ENCODE results near the gene CITED2.

The CITED2 gene

DNA sequence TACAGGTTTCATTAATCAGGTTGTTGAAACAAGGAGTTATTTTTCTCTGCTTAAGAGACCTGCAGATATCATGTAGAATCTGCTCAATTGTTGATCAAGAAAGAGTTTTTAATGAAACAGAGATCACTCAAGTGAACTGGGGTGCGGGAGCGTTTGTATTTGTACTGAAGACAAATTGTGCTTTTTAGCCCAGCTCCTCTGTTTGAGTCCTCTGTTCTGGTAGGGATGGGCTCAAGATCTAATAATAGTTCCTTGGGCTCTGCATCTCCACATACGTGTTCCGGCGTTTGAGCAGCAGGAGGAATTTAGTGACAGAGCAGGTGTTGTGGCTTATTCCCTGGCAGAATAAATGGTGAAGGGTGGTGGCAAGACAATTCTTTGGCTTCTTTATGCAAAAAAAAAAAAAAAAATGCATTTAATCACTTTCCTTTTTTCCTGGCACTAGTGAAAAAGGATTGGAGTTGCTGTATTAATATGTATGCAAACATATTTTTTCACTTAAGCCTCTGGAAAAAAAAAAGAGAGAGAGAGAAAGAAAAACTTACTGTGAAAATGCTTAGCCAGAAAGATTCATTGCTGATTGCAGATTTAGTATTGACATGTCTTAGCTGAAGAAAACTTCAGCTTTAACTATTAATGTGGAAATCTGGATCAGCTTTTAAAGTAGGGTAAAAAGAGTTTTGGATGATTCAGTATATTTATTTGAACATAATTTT, 4.0 kb downstream of the CITED2 start:
- no peak overlapping the region for H3K18ac ChIP-seq (ENCODE audit: low read depth in 1 of 2, low read length in 2 of 2)
- H3K9me3 ChIP-seq (ENCODE audit: control insufficient read depth, low read length), result no peaks in the 10 kb centered on the region
- no peak overlapping the region for H4K91ac ChIP-seq (ENCODE audit: low read length)
- DNase-seq, result peak; percentile 84
- H2BK5ac ChIP-seq (ENCODE audit: low read depth, low read length, poor library complexity, severe bottlenecking), result peak overlapping the region; percentile 26
- H3K27me3 ChIP-seq (ENCODE audit: control insufficient read depth in 1 of 2, insufficient read depth in 1 of 2, low read length in 2 of 2), result no peaks in the 10 kb centered on the region
- no peak overlapping the region for H2AFZ ChIP-seq (ENCODE audit: low read depth, low read length)
- H2BK120ac ChIP-seq (ENCODE audit: low read depth, low read length), result no peak overlapping the region
- peak overlapping the region; percentile 99 for H3K9ac ChIP-seq (ENCODE audit: low read length)
- H3K36me3 ChIP-seq (ENCODE audit: control insufficient read depth in 1 of 2, insufficient read depth in 2 of 2, low read depth in 1 of 2, low read length in 2 of 2), result peaks cover 11 to 21% of the 10 kb centered on the region in 2 experiments
- H3K4ac ChIP-seq (ENCODE audit: low read depth in 1 of 2, low read length in 2 of 2), result no peak overlapping the region
- H2BK15ac ChIP-seq (ENCODE audit: low read depth, poor library complexity, severe bottlenecking), result no peak overlapping the region
- H2BK12ac ChIP-seq (ENCODE audit: low read length in 2 of 2), result no peak overlapping the region
- peaks cover 5% of the 10 kb centered on the region for H3K4me1 ChIP-seq (ENCODE audit: control insufficient read depth, insufficient read depth, low read depth, low read length)
- WGBS, result 11% methylated on average over 5 of the region's 5 CpGs
- H3K4me3 ChIP-seq (ENCODE audit: insufficient read depth in 1 of 2, low read depth in 1 of 2, low read length in 2 of 2), result peak overlapping the region in 1 of 2 experiments; percentile 95
- H3K4me2 ChIP-seq (ENCODE audit: low read length, poor library complexity, severe bottlenecking), result peak overlapping the region; percentile 59
- H3K27ac ChIP-seq (ENCODE audit: low read length, poor library complexity, severe bottlenecking), result peak overlapping the region; percentile 83
- no peak overlapping the region for H3K14ac ChIP-seq (ENCODE audit: low read length in 2 of 2)
- no peak overlapping the region for H3K23ac ChIP-seq (ENCODE audit: low read length in 2 of 2)
- no peaks in the 10 kb centered on the region for H3K79me1 ChIP-seq (replicated peaks; ENCODE audit: low read length, poor library complexity, severe bottlenecking)
- no peak overlapping the region for H2AK5ac ChIP-seq (ENCODE audit: low read length, severe bottlenecking)
- no peak overlapping the region for H4K8ac ChIP-seq (ENCODE audit: low read length)

DNA sequence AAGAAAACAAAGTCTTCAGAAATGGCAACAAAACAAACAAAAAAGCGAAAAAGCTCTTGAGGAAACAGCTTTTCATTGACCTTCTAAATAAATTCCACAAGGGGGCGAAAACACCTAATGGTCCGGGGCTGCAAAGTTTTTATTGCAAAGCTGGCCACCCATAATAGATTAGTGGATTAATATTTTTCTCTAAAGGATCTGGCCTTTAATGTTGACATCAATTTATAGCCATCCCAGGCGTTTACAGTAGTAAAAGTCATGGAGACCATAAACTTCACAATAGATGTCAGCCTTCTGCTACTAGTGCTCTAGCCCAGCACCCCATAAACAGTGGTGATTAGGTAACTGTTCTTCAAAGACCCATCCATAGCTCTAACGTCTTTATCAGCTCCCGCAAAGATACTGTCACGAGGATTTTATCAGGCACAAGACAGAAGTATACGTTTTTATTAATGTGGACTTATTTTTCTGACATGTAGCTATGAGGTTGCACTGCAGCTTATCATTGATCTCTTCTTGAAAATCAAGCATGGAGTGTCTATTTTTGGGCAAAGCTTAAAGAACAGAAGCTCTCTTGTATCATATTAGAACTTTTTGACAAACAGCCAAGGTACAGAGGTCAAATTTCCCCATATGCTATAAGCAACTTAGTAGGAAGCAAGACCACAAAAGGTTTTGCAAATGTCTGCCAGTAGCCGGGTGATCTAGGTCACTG, 4.7 kb downstream of the CITED2 start:
- Histone ChIP-seq H3K4me3 (ENCODE audit: insufficient read depth in 1 of 2, low read depth in 1 of 2, low read length in 2 of 2) (peak overlapping the region in 1 of 2 experiments; percentile 95), H3K79me1 (replicated peaks; ENCODE audit: low read length, poor library complexity, severe bottlenecking) (no peaks in the 10 kb centered on the region), H3K4me2 (ENCODE audit: low read length, poor library complexity, severe bottlenecking) (peak overlapping the region; percentile 59), H3K4ac (ENCODE audit: low read depth in 1 of 2, low read length in 2 of 2) (no peak overlapping the region), H2BK15ac (ENCODE audit: low read depth, poor library complexity, severe bottlenecking) (no peak overlapping the region), H4K91ac (ENCODE audit: low read length) (no peak overlapping the region), H2BK120ac (ENCODE audit: low read depth, low read length) (no peak overlapping the region), H4K8ac (ENCODE audit: low read length) (no peak overlapping the region), H3K9ac (ENCODE audit: low read length) (peak overlapping the region; percentile 99), H3K14ac (ENCODE audit: low read length in 2 of 2) (no peak overlapping the region), H3K4me1 (ENCODE audit: control insufficient read depth, insufficient read depth, low read depth, low read length) (peaks cover 5% of the 10 kb centered on the region), H3K9me3 (ENCODE audit: control insufficient read depth, low read length) (no peaks in the 10 kb centered on the region), H2BK5ac (ENCODE audit: low read depth, low read length, poor library complexity, severe bottlenecking) (peak overlapping the region; percentile 26), H3K27me3 (ENCODE audit: control insufficient read depth in 1 of 2, insufficient read depth in 1 of 2, low read length in 2 of 2) (no peaks in the 10 kb centered on the region), H3K36me3 (ENCODE audit: control insufficient read depth in 1 of 2, insufficient read depth in 2 of 2, low read depth in 1 of 2, low read length in 2 of 2) (peaks cover 11 to 21% of the 10 kb centered on the region in 2 experiments), H3K27ac (ENCODE audit: low read length, poor library complexity, severe bottlenecking) (peak overlapping the region; percentile 83), H3K23ac (ENCODE audit: low read length in 2 of 2) (no peak overlapping the region), H2AK5ac (ENCODE audit: low read length, severe bottlenecking) (no peak overlapping the region), H2BK12ac (ENCODE audit: low read length in 2 of 2) (no peak overlapping the region), H3K18ac (ENCODE audit: low read depth in 1 of 2, low read length in 2 of 2) (no peak overlapping the region), H2AFZ (ENCODE audit: low read depth, low read length) (no peak overlapping the region)
- 3% methylated on average over 8 of the region's 9 CpGs for WGBS
- DNase-seq, result peak; percentile 91

- Histone ChIP-seq H3K4me3 (ENCODE audit: insufficient read depth in 1 of 2, low read depth in 1 of 2, low read length in 2 of 2) (no peak overlapping the region), H3K4ac (ENCODE audit: low read depth in 1 of 2, low read length in 2 of 2) (peak overlapping the region in 1 of 2 experiments; percentile 26), H4K8ac (ENCODE audit: low read length) (peak overlapping the region; percentile 60), H4K91ac (ENCODE audit: low read length) (no peak overlapping the region), H3K4me2 (ENCODE audit: low read length, poor library complexity, severe bottlenecking) (peak overlapping the region; percentile 23), H3K36me3 (ENCODE audit: control insufficient read depth in 1 of 2, insufficient read depth in 2 of 2, low read depth in 1 of 2, low read length in 2 of 2) (peaks cover 11 to 21% of the 10 kb centered on the region in 2 experiments), H2AK5ac (ENCODE audit: low read length, severe bottlenecking) (peak overlapping the region; percentile 22), H3K23ac (ENCODE audit: low read length in 2 of 2) (no peak overlapping the region), H2BK120ac (ENCODE audit: low read depth, low read length) (peak overlapping the region; percentile 49), H3K9ac (ENCODE audit: low read length) (peak overlapping the region; percentile 99), H2AFZ (ENCODE audit: low read depth, low read length) (no peak overlapping the region), H3K79me1 (replicated peaks; ENCODE audit: low read length, poor library complexity, severe bottlenecking) (no peaks in the 10 kb centered on the region), H3K4me1 (ENCODE audit: control insufficient read depth, insufficient read depth, low read depth, low read length) (peaks cover 5% of the 10 kb centered on the region), H3K27ac (ENCODE audit: low read length, poor library complexity, severe bottlenecking) (peak overlapping the region; percentile 49), H2BK5ac (ENCODE audit: low read depth, low read length, poor library complexity, severe bottlenecking) (no peak overlapping the region), H3K9me3 (ENCODE audit: control insufficient read depth, low read length) (no peaks in the 10 kb centered on the region), H3K14ac (ENCODE audit: low read length in 2 of 2) (no peak overlapping the region), H3K27me3 (ENCODE audit: control insufficient read depth in 1 of 2, insufficient read depth in 1 of 2, low read length in 2 of 2) (no peaks in the 10 kb centered on the region), H2BK15ac (ENCODE audit: low read depth, poor library complexity, severe bottlenecking) (peak overlapping the region; percentile 69), H3K18ac (ENCODE audit: low read depth in 1 of 2, low read length in 2 of 2) (peak overlapping the region; percentile 46 to 70), H2BK12ac (ENCODE audit: low read length in 2 of 2) (peak overlapping the region in 1 of 2 experiments; percentile 83)
- 24% methylated on average over 2 of the region's 2 CpGs for WGBS
- DNase-seq, result peak; percentile 36
Observed at GRCh38 chr6:139369068-139369467, 5.4 kb downstream of the CITED2 start.

GRCh38 chr6:139368661-139369060, 5.8 kb downstream of the CITED2 start:
- H3K27me3 ChIP-seq (ENCODE audit: control insufficient read depth in 1 of 2, insufficient read depth in 1 of 2, low read length in 2 of 2), result no peaks in the 10 kb centered on the region
- no peak overlapping the region for H3K14ac ChIP-seq (ENCODE audit: low read length in 2 of 2)
- WGBS, result 70% methylated on average over 1 of the region's 1 CpG

More at GRCh38 chr6:139368661-139369060, 5.8 kb downstream of the CITED2 start:
- peak overlapping the region; percentile 66 for H2BK5ac ChIP-seq (ENCODE audit: low read depth, low read length, poor library complexity, severe bottlenecking)
- no peak overlapping the region for H3K4me2 ChIP-seq (ENCODE audit: low read length, poor library complexity, severe bottlenecking)
- no peak overlapping the region for H2BK120ac ChIP-seq (ENCODE audit: low read depth, low read length)
- H3K27ac ChIP-seq (ENCODE audit: low read length, poor library complexity, severe bottlenecking), result peak overlapping the region; percentile 49
- no peaks in the 10 kb centered on the region for H3K9me3 ChIP-seq (ENCODE audit: control insufficient read depth, low read length)
- H2AFZ ChIP-seq (ENCODE audit: low read depth, low read length), result no peak overlapping the region
- H4K8ac ChIP-seq (ENCODE audit: low read length), result no peak overlapping the region
- H4K91ac ChIP-seq (ENCODE audit: low read length), result no peak overlapping the region
- H3K4ac ChIP-seq (ENCODE audit: low read depth in 1 of 2, low read length in 2 of 2), result peak overlapping the region in 1 of 2 experiments; percentile 37
- H3K18ac ChIP-seq (ENCODE audit: low read depth in 1 of 2, low read length in 2 of 2), result peak overlapping the region; percentile 64 to 75
- H3K4me3 ChIP-seq (ENCODE audit: insufficient read depth in 1 of 2, low read depth in 1 of 2, low read length in 2 of 2), result no peak overlapping the region
- no peak overlapping the region for H2BK15ac ChIP-seq (ENCODE audit: low read depth, poor library complexity, severe bottlenecking)
- H2AK5ac ChIP-seq (ENCODE audit: low read length, severe bottlenecking), result peak overlapping the region; percentile 44
- no peaks in the 10 kb centered on the region for H3K79me1 ChIP-seq (replicated peaks; ENCODE audit: low read length, poor library complexity, severe bottlenecking)
- H3K36me3 ChIP-seq (ENCODE audit: control insufficient read depth in 1 of 2, insufficient read depth in 2 of 2, low read depth in 1 of 2, low read length in 2 of 2), result peaks cover 8 to 21% of the 10 kb centered on the region in 2 experiments
- H2BK12ac ChIP-seq (ENCODE audit: low read length in 2 of 2), result peak overlapping the region in 1 of 2 experiments; percentile 60
- no peak overlapping the region for H3K23ac ChIP-seq (ENCODE audit: low read length in 2 of 2)
- no peak for DNase-seq
- peaks cover 5% of the 10 kb centered on the region for H3K4me1 ChIP-seq (ENCODE audit: control insufficient read depth, insufficient read depth, low read depth, low read length)
- H3K9ac ChIP-seq (ENCODE audit: low read length), result no peak overlapping the region
